Bronchial smooth muscle cell (primary cell): ENCODE measurements around the gene REG3A. TPM values are rescaled to one million over a fixed set of nuclear protein-coding genes. Genes with fewer than 3 reads are reported as not detected.

Source experiments
- total RNA-seq: library from RNA; depleted of rRNA; stranded (reverse); fragments of >200 nt; gene quantifications from 2 replicates; pipeline ENCODE4 v1.2.1, GENCODE V29; 2014

Gene REG3A
- total RNA-seq = not detected in 2 replicates

GRCh38 chr2:79159653-79160052 lies at the start of gene REG3A:
REG3A (minus strand) TSS chr2:79159753; CDS start chr2:79159405, 348 bp downstream.

GRCh38 chr2:79120194-79120713 lies 39.3 kb downstream of the REG3A start, which contains the start of gene REG1A:
REG1A (plus strand) TSS chr2:79120488; CDS start chr2:79120862, 374 bp downstream.

Other genes starting within 250 kb of the REG3A start
- not detected in 2 replicates for gene REG3G, start 134.1 kb downstream of the REG3A start, total RNA-seq
- not detected in 2 replicates for gene REG1B, start 71.8 kb downstream of the REG3A start, total RNA-seq
- not detected in 2 replicates for gene REG1A, start 39.3 kb downstream of the REG3A start, total RNA-seq